ENCODE data around the gene OTOA.
"Not testable (repeated sequence)": the region's sequence is repeated elsewhere in the genome, so short reads cannot be mapped to it uniquely, and the experiment has no call there.

Gene OTOA

DNA sequence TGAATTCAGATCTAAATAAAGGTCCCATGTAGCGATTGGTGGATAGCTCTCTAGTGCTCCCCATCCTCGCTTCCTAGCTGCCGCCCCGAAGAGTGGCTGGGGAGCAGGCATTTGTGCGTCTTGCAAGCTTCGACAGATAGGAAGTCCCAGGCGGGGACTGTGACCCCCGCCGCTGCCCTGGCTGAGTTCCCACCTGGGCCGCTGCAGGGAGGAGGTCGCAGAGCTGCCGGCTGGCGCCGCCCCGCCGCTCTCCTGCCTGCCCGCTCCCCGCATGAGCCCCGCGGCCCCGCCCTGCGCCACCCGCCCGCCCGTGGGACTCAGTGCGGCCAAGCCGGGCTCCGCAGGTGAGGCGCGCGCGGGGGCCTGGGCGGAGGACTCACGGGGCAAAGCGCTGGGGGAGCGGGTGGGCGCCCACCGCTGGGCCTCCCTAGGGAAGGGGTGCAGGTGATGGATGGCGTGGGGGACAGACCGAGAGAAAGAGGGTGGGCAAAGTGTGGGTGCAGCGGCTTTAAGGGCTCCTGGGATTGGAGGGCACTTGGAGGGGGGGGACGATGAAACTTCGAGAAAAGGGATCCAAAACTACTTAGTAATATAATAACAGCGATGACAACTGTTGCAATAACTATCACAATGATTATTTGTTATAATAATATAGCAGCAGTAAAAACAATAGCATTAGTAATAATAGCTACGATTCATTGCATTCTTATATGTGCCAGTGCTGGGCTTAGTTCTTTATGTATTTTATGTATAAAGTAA lies at the start of gene OTOA:
TSS of gene OTOA (plus strand) at position 80 of the 759 bp plus-strand sequence. CDS start 14,547 bp downstream, outside the sequence.
- no peak for DNase-seq

DNA sequence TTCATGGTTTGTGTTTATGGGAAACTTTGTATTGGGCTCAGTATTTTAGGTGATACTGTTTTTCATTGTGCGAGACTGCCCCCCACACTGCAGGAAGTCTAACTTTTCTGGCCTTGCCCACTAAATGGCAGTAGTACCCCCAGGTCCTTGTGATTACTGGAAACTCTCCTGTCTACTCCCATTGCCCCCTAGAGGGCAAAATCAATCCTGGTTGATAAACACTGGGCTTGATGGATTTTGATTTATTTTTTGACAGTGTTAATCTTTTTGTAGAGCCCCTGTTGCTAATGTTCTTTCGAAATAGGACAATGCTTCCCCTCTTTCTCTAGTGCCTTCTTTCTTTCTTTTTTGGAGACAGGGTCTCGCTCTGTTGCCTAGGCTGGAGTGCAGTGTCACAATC lies 48.9 kb upstream of the OTOA start:
- no peak for DNase-seq

DNA sequence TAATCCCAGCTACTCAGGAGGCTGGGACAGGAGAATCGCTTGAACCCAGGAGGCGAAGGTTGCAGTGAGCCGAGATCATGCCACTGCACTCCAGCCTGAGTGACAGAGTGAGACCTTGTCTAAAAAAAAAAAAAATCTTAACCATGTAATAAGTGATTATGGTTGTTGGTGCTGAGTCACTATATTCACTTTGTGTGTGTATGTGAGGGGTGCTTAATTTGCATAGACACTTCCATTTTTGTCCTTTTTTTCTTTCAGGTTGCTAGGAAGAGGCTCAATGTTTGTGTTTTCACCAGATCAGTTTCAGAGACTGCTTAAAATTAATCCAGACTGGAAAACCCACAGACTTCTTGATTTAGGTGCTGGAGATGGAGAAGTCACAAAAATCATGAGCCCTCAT lies 46.2 kb upstream of the OTOA start:
- no peak for DNase-seq

GRCh38 chr16:21618281-21618680 lies 45.5 kb upstream of the OTOA start:
- no peak for DNase-seq

- DNase-seq: no peak
Measured at GRCh38 chr16:21619765-21620425, 43.9 kb upstream of the OTOA start.

GRCh38 chr16:21620592-21620991 lies 43.2 kb upstream of the OTOA start:
- no peak for DNase-seq

DNA sequence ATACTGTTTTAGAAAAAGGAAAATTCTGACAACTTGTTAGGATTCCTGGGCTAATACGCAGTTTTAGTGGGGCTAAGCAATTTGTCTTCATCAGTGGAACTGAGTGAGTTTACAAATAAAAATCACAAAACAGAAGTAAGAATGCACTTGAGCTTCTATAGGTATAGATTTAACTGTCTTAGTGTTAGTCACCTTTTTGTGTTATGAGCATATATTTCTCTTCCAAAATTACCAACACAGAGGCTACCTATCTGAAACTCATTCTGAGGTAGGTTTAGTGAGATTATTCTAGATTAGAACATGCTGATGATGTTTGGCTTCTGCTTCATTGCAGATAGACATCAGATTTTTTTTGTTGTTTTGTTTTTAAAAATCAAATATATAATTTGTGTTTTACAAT lies 41.2 kb upstream of the OTOA start:
- DNase-seq: no peak

DNA sequence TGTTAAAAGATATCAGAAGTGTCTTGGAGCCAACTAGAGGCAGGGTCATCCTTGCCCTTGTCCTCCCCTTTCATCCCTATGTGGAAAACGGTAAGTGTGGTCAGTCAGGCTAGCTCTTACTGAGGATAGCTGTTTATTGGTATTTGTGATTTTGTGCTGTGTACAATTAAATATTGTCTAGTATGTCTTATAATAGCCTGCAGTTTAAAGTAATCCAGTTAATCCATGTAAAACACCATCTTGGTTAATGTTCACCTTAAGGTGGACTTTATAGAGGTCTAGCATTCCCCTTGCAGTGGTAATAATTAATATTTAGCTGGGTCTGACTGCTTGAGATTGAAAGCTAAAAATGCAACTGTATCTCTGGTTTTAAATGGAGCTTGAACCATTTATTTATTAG lies 38.7 kb upstream of the OTOA start:
- no peak for DNase-seq

GRCh38 chr16:21626659-21627277 lies 37.0 kb upstream of the OTOA start:
- DNase-seq: no peak

DNA sequence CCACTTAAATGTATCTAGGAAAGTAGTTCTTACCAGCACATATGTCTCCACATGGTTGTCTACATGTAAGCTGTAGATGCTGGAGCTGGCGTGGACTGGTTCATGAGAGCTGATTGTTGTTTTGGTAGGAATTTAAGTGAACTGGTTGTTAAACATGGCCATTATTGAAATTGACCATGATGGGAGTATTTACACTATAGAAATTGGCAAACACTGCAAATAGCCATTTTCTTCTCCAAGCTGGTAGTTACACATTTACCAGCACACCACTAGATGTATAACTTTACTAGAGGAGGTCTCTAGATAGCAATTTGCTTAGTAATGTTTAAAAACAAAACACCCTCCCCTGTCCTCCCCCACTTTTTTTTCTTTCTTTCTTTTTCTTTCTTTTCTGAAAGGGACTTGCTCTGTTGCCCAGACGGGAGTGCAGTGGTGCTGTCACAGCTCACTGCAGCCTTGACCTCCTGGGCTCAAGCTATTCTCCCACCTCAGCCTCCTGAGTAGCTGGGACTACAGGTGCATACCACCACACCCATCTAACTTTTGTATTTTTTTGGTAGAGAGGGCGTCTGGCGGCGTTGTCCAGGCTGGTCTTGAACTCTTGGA lies 35.5 kb upstream of the OTOA start:
- no peak for DNase-seq

GRCh38 chr16:21628772-21629171 lies 35.0 kb upstream of the OTOA start:
- DNase-seq: no peak

- DNase-seq: not testable (repeated sequence)
Measured at GRCh38 chr16:21629616-21630539, 33.9 kb upstream of the OTOA start.

GRCh38 chr16:21630866-21631265 lies 32.9 kb upstream of the OTOA start:
- not testable (repeated sequence) for DNase-seq

GRCh38 chr16:21631376-21631775 lies 32.4 kb upstream of the OTOA start:
- DNase-seq: not testable (repeated sequence)

- DNase-seq: not testable (repeated sequence)
Measured at GRCh38 chr16:21631951-21632575, 31.7 kb upstream of the OTOA start.

GRCh38 chr16:21634216-21634615 lies 29.6 kb upstream of the OTOA start:
- no peak for DNase-seq

GRCh38 chr16:21635694-21636093 lies 28.1 kb upstream of the OTOA start:
- DNase-seq: not testable (repeated sequence)

DNA sequence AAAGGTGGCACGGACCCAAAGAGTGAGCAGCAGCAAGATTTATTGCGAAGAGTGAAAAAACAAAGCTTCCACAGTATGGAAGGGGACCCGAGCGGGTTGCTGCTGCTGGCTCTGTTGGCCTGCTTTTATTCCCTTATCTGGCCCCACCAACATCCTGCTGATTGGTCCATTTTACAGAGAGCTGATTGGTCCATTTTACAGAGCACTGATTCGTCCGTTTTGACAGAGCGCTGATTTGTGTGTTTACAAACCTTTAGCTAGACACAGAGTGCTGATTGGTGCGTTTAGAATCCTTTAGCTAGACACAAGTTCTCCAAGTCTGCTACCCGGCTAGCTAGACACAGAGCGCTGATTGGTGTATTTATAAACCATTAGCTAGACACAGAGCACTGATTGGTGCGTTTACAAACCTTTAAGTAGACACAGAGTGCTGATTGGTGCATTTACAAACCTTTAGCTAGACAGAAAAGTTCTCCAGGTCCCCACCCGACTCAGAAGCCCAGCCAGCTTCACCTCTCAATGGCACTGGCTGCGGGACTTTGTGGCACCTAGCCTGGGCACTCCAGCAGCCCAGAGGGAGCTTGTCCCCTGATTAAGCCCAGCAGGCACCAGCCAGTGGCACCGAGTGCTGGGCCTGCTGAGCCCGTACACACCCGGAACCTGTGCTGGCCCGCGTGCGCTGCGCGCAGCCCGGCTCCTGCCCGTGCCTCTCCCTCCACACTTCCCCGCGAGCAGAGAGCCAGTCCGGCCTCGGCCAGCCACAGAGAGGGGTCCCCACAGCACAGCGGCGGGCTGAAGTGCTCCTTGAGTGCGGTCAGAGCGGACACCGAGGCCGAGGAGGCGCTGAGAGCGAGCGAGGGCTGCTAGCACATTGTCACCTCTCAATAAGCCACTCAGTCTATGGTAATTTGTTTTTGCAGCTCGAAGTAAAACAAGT lies 26.5 kb upstream of the OTOA start:
- DNase-seq: no peak

- no peak for DNase-seq
Measured at GRCh38 chr16:21638573-21638975, 25.2 kb upstream of the OTOA start.

- no peak for DNase-seq
Measured at GRCh38 chr16:21639493-21639892, 24.3 kb upstream of the OTOA start.

DNA sequence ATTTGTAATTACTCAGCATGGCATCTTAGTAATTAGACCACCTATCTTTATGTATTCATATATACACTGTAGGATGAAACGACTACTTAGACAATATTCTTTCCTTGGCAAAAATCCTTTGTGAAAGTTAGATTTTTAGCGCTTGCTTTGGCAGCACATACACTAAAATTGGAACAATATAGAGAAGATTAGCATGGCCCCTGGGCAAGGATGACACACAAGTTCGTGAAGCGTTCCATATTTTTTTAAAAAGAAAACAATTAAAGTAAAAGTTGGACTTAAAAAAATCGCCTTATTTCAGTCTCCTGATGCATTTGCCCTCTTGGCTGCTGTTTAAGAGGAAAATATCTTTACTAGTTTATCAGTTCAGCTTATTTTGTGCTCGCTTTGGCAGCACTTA lies 21.9 kb upstream of the OTOA start:
- DNase-seq: no peak

Data from activated T-cell treated with anti-CD3 and anti-CD28 coated beads for 4 hours (primary cell).